ENCODE data around the gene OXCT2.

- TF ChIP-seq TAF1 (IDR thresholded peaks at IDR 0.05; ENCODE audit: low read depth): no peak
- no peak for TF ChIP-seq SMC3 (conservative IDR thresholded peaks at IDR 0.05; ENCODE audit: poor library complexity)
- TF ChIP-seq REST (IDR thresholded peaks at IDR 0.05; ENCODE audit: borderline replicate concordance): no peak
- no peak for TF ChIP-seq CTCF (IDR thresholded peaks at IDR 0.05; ENCODE audit: poor library complexity, severe bottlenecking)
- no peak for TF ChIP-seq POLR2AphosphoS5 (IDR thresholded peaks at IDR 0.05)
- TF ChIP-seq EZH2 (IDR thresholded peaks at IDR 0.05; ENCODE audit: borderline replicate concordance, insufficient read depth, low read length, poor library complexity, severe bottlenecking): no peak
Observed at GRCh38 chr1:39758556-39759435, 12.4 kb downstream of the OXCT2 start.
